Activated B cell treated with CpG ODN at 0.5 μM for 24 hours (primary cell): ENCODE results near the gene ARHGEF2. TPM values are rescaled to one million over a fixed set of nuclear protein-coding genes. Genes with fewer than 3 reads are reported as not detected.

Experiments
- ATAC-seq: fragments of 200-7000 bp; cut with Tn5 transposase; one replicate; pipeline ENCODE4 v1.10.0; 2021; ENCODE audit warnings: low read depth, mild to moderate bottlenecking, moderate library complexity
- CTCF ChIA-PET: fragments of 350-600 bp; sonication (Branson Sonifier 250); formaldehyde crosslinking; loops from one replicate; lab custom pipeline; 2021; ENCODE audit warnings: antibody characterized with exemption; lab: Charles Lee
- POLR2A ChIA-PET: fragments of 350-600 bp; sonication (Branson Sonifier 250); formaldehyde crosslinking; loops from one replicate; lab custom pipeline; 2021; ENCODE audit warnings: antibody characterized with exemption; lab: Charles Lee
- DNase-seq: peaks from one replicate; pipeline ENCODE4 v3.0.0; 2022
- H3K27ac Mint-ChIP-seq: one replicate; pipeline ENCODE4 v1.8.0; 2020; ENCODE audit warnings: mixed read lengths
- H3K27me3 Mint-ChIP-seq: one replicate; pipeline ENCODE4 v1.8.0; 2021; ENCODE audit warnings: mixed read lengths
- H3K36me3 Mint-ChIP-seq: one replicate; pipeline ENCODE4 v1.8.0; 2021; ENCODE audit warnings: low read depth, mixed read lengths
- H3K4me1 Mint-ChIP-seq: one replicate; pipeline ENCODE4 v1.8.0; 2021; ENCODE audit warnings: mixed read lengths
- H3K4me3 Mint-ChIP-seq: one replicate; pipeline ENCODE4 v1.8.0; 2020; ENCODE audit warnings: mild to moderate bottlenecking, mixed read lengths
- H3K9me3 Mint-ChIP-seq: one replicate; pipeline ENCODE4 v1.8.0; 2020; ENCODE audit warnings: mixed read lengths
- CTCF ChIP-seq: fragments of 200-600 bp; IDR thresholded peaks from one replicate; pipeline ENCODE4 v1.8.0; 2022; ENCODE audit warnings: antibody characterized with exemption, mild to moderate bottlenecking
- intact Hi-C: fragments of 100-400 bp; cut with micrococcal nuclease; formaldehyde crosslinking; loops from one replicate; pipeline ENCODE4 v1.15.1; 2024
- total RNA-seq: library from RNA; stranded (reverse); gene quantifications from 2 replicates; pipeline ENCODE4 v1.2.3, GENCODE V29; 2022

ARHGEF2 gene
- total RNA-seq, 1 donor from 2014 or later: 207 TPM

DNA sequence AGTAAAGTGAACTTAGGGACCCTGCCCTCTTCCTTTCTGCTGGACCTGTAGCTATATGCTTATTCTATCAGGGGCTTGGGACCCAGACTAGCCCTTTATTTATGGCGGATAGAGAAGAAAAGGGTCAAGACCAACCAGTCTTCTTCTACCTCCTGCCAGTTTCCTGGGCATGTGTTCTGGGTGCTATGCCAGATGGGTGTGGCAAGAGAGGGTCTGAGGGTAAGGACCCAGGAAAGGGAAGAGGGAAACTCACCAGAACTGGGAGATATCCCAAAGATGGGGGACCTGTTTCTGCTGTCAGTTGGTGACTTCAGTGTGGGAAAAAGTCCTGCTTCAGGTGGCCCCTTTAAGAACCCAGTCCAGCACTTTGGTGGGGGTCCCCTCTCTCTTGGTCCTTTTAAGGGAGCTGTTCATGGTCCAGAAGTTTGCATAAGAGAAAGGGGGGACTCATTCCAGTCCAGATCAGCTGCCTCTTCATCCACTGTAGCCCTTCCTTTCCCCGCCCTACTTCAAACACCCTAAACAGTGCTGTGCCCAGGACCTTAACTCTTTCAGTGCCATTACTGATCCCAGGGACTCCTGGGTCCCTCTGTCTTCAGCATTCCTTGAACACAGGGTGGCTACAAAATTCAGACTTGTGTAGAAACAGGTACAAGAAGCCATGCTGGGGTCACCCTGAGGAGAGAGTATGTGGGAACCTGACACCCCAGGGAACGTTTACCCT is 24.0 kb upstream of the ARHGEF2 start:
- TF ChIP-seq CTCF: no peak
- Mint-ChIP-seq H3K9me3 (no peaks in the 10 kb centered on the region), H3K27ac (no peak overlapping the region), H3K4me3 (no peak overlapping the region), H3K36me3 (peaks cover 8% of the 10 kb centered on the region), H3K27me3 (no peaks in the 10 kb centered on the region), H3K4me1 (no peaks in the 10 kb centered on the region)
- ATAC-seq (no peak), DNase-seq (no peak)
- CTCF ChIA-PET: interaction anchor here (2.5 kb wide), 1 partner anchor 64 kb away, joined by 6 read pairs; no protein-coding TSS in a partner anchor
- POLR2A ChIA-PET: no interaction called here
- intact Hi-C loops: no loop called here

GRCh38 chr1:156001662-156002171 is 23.4 kb upstream of the ARHGEF2 start:
- CTCF ChIA-PET: interaction anchor here (2.5 kb wide), 1 partner anchor 63 kb away, joined by 6 read pairs; no protein-coding TSS in a partner anchor
- POLR2A ChIA-PET: no interaction called here
- no peak overlapping the region for H3K4me3 Mint-ChIP-seq
- no peak for TF ChIP-seq CTCF
- H3K36me3 Mint-ChIP-seq: peaks cover 2% of the 10 kb centered on the region
- no peaks in the 10 kb centered on the region for H3K9me3 Mint-ChIP-seq
- H3K4me1 Mint-ChIP-seq: no peaks in the 10 kb centered on the region
- H3K27me3 Mint-ChIP-seq: no peaks in the 10 kb centered on the region
- DNase-seq (no peak), ATAC-seq (no peak)
- intact Hi-C loops: no loop called here
- H3K27ac Mint-ChIP-seq: no peak overlapping the region

GRCh38 chr1:156001021-156001661 is 22.8 kb upstream of the ARHGEF2 start:
- POLR2A ChIA-PET: interaction anchor here (0.5 kb wide), 1 partner anchor 441 kb away, joined by 5 read pairs; no protein-coding TSS in a partner anchor
- H3K9me3 Mint-ChIP-seq: no peaks in the 10 kb centered on the region
- no peak overlapping the region for H3K4me3 Mint-ChIP-seq
- no peak overlapping the region for H3K27ac Mint-ChIP-seq
- intact Hi-C loops: no loop called here
- TF ChIP-seq CTCF: no peak
- CTCF ChIA-PET: interaction anchor here (1.4 to 2.5 kb wide), 2 partner anchors 11 to 63 kb away, joined by 5 to 6 read pairs; no protein-coding TSS in a partner anchor
- ATAC-seq (no peak), DNase-seq (no peak)
- H3K27me3 Mint-ChIP-seq: no peaks in the 10 kb centered on the region
- no peaks in the 10 kb centered on the region for H3K36me3 Mint-ChIP-seq
- H3K4me1 Mint-ChIP-seq: no peaks in the 10 kb centered on the region

DNA sequence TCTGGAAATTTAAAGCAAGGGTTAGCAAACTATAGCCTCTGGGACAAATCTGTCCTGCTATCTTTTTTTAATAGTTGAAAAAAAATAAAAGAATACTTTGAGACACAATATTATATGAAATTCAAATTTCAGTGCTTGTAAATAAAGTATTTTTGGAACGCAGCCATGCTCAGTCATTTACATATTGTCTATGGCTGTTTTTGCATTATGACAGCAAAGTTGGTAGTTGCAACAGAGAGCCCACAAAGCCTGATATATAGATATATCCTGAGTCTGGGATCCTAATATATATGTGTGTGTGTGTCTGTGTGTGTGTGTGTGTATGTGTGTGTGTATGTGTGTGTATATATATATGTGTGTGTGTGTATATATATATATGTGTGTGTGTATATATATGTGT is 21.6 kb upstream of the ARHGEF2 start:
- DNase-seq: no peak
- ATAC-seq: no peak
- TF ChIP-seq CTCF: no peak
- intact Hi-C loops: no loop called here
- ChIA-PET CTCF (interaction anchor here (1.4 to 2.5 kb wide), 2 partner anchors 10 to 61 kb away, joined by 5 to 6 read pairs; no protein-coding TSS in a partner anchor), POLR2A (no interaction called here)
- Mint-ChIP-seq H3K36me3 (no peaks in the 10 kb centered on the region), H3K27me3 (no peaks in the 10 kb centered on the region), H3K27ac (no peak overlapping the region), H3K9me3 (no peaks in the 10 kb centered on the region), H3K4me1 (no peaks in the 10 kb centered on the region), H3K4me3 (no peak overlapping the region)

GRCh38 chr1:155996166-155996565 is 17.8 kb upstream of the ARHGEF2 start:
- no peak for TF ChIP-seq CTCF
- intact Hi-C loops: no loop called here
- H3K27me3 Mint-ChIP-seq: no peaks in the 10 kb centered on the region
- H3K4me1 Mint-ChIP-seq: no peaks in the 10 kb centered on the region
- POLR2A ChIA-PET: interaction anchor here (1.3 kb wide), 1 partner anchor 16 kb away, joined by 4 read pairs; no protein-coding TSS in a partner anchor
- no peak overlapping the region for H3K27ac Mint-ChIP-seq
- no peaks in the 10 kb centered on the region for H3K9me3 Mint-ChIP-seq
- CTCF ChIA-PET: interaction anchor here (1.7 kb wide), 1 partner anchor 12 kb away, joined by 4 read pairs; no protein-coding TSS in a partner anchor
- DNase-seq (no peak), ATAC-seq (no peak)
- H3K4me3 Mint-ChIP-seq: no peak overlapping the region
- H3K36me3 Mint-ChIP-seq: no peaks in the 10 kb centered on the region
